ENCODE data around the gene MGAT3.

GRCh38 chr22:39522567-39523300, 65.9 kb downstream of the MGAT3 start:
- TF ChIP-seq CTCF (IDR thresholded peaks at IDR 0.05; ENCODE audit: low read length) (no peak), EZH2 (optimal IDR thresholded peaks at IDR 0.05; ENCODE audit: low read depth, low read length) (no peak)

All from MM.1S (cell line).